Gastroesophageal sphincter (tissue), 4 donors: Measurements from ENCODE around the gene FAM72A. TPM values are rescaled to one million over a fixed set of nuclear protein-coding genes. Genes with fewer than 3 reads are reported as not detected.
"Not testable (repeated sequence)": the region's sequence is repeated elsewhere in the genome, so short reads cannot be mapped to it uniquely, and the experiment has no call there.

Experiments
- ATAC-seq: fragments of 150-250 bp; one replicate; pipeline ENCODE4 v1.9.1; 2016; ENCODE audit warnings: mild to moderate bottlenecking, moderate library complexity
- H3K27ac ChIP-seq, 4 donors: fragments of 200-600 bp; sonication (generic) in 3 of 4; 1 replicate in 3 of 4; 2 replicates in 1 of 4; pipeline ENCODE4 v1.5.1; 2016 to 2019
- H3K27me3 ChIP-seq: fragments of 200-600 bp; sonication (generic); one replicate; pipeline ENCODE4 v1.5.1; 2019
- H3K36me3 ChIP-seq, 2 donors: fragments of 200-600 bp; sonication (generic); one replicate each; pipeline ENCODE4 v1.5.1; 2019; ENCODE audit warnings: control low read depth in 1 of 2
- H3K4me1 ChIP-seq, 3 donors: fragments of 200-600 bp; sonication (generic); 1 replicate in 2 of 3; 2 replicates in 1 of 3; pipeline ENCODE4 v1.5.1; 2016 to 2019; ENCODE audit warnings: control low read depth in 2 of 3
- H3K4me3 ChIP-seq, 2 donors: fragments of 200-600 bp; sonication (generic); one replicate each; pipeline ENCODE4 v1.5.1; 2019; ENCODE audit warnings: mild to moderate bottlenecking in 1 of 2, moderate library complexity in 1 of 2
- H3K9me3 ChIP-seq, 3 donors: fragments of 200-600 bp; sonication (generic); one replicate each; pipeline ENCODE4 v1.5.1; 2017 to 2019; ENCODE audit warnings: control low read depth in 2 of 3
- POLR2AphosphoS5 ChIP-seq: sonication (generic); formaldehyde crosslinking; IDR thresholded peaks from one replicate; pipeline ENCODE4 v1.6.1; 2017; ENCODE audit warnings: antibody characterized with exemption
- WGBS, 2 donors: methylation state at CpG; one replicate each; pipeline ENCODE4 v1.1.5; 2018; ENCODE audit warnings: low coverage in 1 of 2; 5-methylcytosine and 5-hydroxymethylcytosine counted together
- total RNA-seq, 4 donors: library from RNA; depleted of rRNA; stranded (reverse); fragments of >200 nt; gene quantifications; one replicate each; pipeline ENCODE4 v1.1.0, GENCODE V29; 2016

The FAM72A gene
- 1 to 10 TPM; 1.1 to 3.1 (median 2.6) TPM for total RNA-seq

- H3K36me3 ChIP-seq, H3K4me1 ChIP-seq, H3K27me3 ChIP-seq, H3K9me3 ChIP-seq: not testable (repeated sequence)
- Histone ChIP-seq H3K4me3 (peak within 1 kb of the TSS; percentile 59 to 71), H3K27ac (peak within 1 kb of the TSS; percentile 87 to 91 (median 89))
- peak; percentile 91 for ATAC-seq
- TF ChIP-seq POLR2AphosphoS5 = peak; percentile 7
- WGBS, 2 donors = 0% methylated on average over 10 of the region's 36 CpGs; no CpG with 5 or more reads in 1 of the 2 donors
Observed at GRCh38 chr1:206202789-206203363, at the start of gene FAM72A. TSS of gene FAM72A (minus strand) at chr1:206202839. CDS start at chr1:206202025, 814 bp downstream.

- H3K36me3 ChIP-seq, H3K27ac ChIP-seq, H3K9me3 ChIP-seq, ATAC-seq, H3K4me3 ChIP-seq, H3K4me1 ChIP-seq, H3K27me3 ChIP-seq: not testable (repeated sequence)
- 80% methylated on average over 1 of the region's 3 CpGs; no CpG with 5 or more reads in 1 of the 2 donors for WGBS, 2 donors
Observed at GRCh38 chr1:206250953-206251681, 48.5 kb upstream of the FAM72A start.

- not testable (repeated sequence) for H3K9me3 ChIP-seq, H3K4me3 ChIP-seq, H3K36me3 ChIP-seq, H3K4me1 ChIP-seq, H3K27me3 ChIP-seq, ATAC-seq, H3K27ac ChIP-seq
- no CpG with 5 or more reads among the region's 10 CpGs for WGBS, 2 donors
Observed at GRCh38 chr1:206246129-206246886, 43.7 kb upstream of the FAM72A start.

- not testable (repeated sequence) for H3K4me1 ChIP-seq, H3K36me3 ChIP-seq, H3K27ac ChIP-seq, H3K4me3 ChIP-seq, H3K9me3 ChIP-seq, ATAC-seq, H3K27me3 ChIP-seq
- 83% methylated on average over 1 of the region's 3 CpGs; no CpG with 5 or more reads in 1 of the 2 donors for WGBS, 2 donors
Observed at GRCh38 chr1:206245479-206245878, 42.8 kb upstream of the FAM72A start.

- H3K4me1 ChIP-seq, H3K4me3 ChIP-seq, H3K27me3 ChIP-seq, H3K27ac ChIP-seq, H3K9me3 ChIP-seq, H3K36me3 ChIP-seq: not testable (repeated sequence)
- peak; percentile 50 for ATAC-seq
- WGBS, 2 donors = 33% methylated on average over 1 of the region's 3 CpGs; no CpG with 5 or more reads in 1 of the 2 donors
Observed at GRCh38 chr1:206243335-206243734, 40.7 kb upstream of the FAM72A start.

GRCh38 chr1:206240288-206240687, 37.6 kb upstream of the FAM72A start:
- ATAC-seq = peak; percentile 19
- 65% methylated on average over 4 of the region's 4 CpGs; no CpG with 5 or more reads in 1 of the 2 donors for WGBS, 2 donors
- H3K9me3 ChIP-seq, H3K4me1 ChIP-seq, H3K4me3 ChIP-seq, H3K27me3 ChIP-seq, H3K36me3 ChIP-seq, H3K27ac ChIP-seq: not testable (repeated sequence)

GRCh38 chr1:206235190-206235589, 32.6 kb upstream of the FAM72A start:
- no CpG with 5 or more reads among the region's 2 CpGs for WGBS, 2 donors
- H3K36me3 ChIP-seq, H3K4me1 ChIP-seq, ATAC-seq, H3K27me3 ChIP-seq, H3K27ac ChIP-seq, H3K9me3 ChIP-seq, H3K4me3 ChIP-seq: not testable (repeated sequence)

GRCh38 chr1:206234189-206234916, 31.7 kb upstream of the FAM72A start:
- not testable (repeated sequence) for H3K27me3 ChIP-seq, H3K36me3 ChIP-seq, H3K4me1 ChIP-seq, H3K4me3 ChIP-seq, H3K27ac ChIP-seq, H3K9me3 ChIP-seq, ATAC-seq
- no CpG with 5 or more reads among the region's 3 CpGs for WGBS, 2 donors

- H3K36me3 ChIP-seq, ATAC-seq, H3K4me1 ChIP-seq, H3K9me3 ChIP-seq, H3K4me3 ChIP-seq, H3K27me3 ChIP-seq, H3K27ac ChIP-seq: not testable (repeated sequence)
- 53% methylated on average over 2 of the region's 5 CpGs; no CpG with 5 or more reads in 1 of the 2 donors for WGBS, 2 donors
Observed at GRCh38 chr1:206232970-206233645, 30.5 kb upstream of the FAM72A start.

GRCh38 chr1:206231989-206232388, 29.4 kb upstream of the FAM72A start:
- not testable (repeated sequence) for H3K4me1 ChIP-seq, H3K9me3 ChIP-seq, ATAC-seq, H3K27me3 ChIP-seq, H3K4me3 ChIP-seq, H3K27ac ChIP-seq, H3K36me3 ChIP-seq
- WGBS, 2 donors = no CpG with 5 or more reads among the region's 9 CpGs

GRCh38 chr1:206229286-206229685, 26.6 kb upstream of the FAM72A start:
- not testable (repeated sequence) for H3K4me3 ChIP-seq, H3K9me3 ChIP-seq, H3K36me3 ChIP-seq, ATAC-seq, H3K27ac ChIP-seq, H3K4me1 ChIP-seq, H3K27me3 ChIP-seq
- 60% methylated on average over 1 of the region's 2 CpGs; no CpG with 5 or more reads in 1 of the 2 donors for WGBS, 2 donors

GRCh38 chr1:206226886-206227285, 24.2 kb upstream of the FAM72A start:
- ATAC-seq, H3K27me3 ChIP-seq, H3K4me1 ChIP-seq, H3K36me3 ChIP-seq, H3K27ac ChIP-seq, H3K9me3 ChIP-seq, H3K4me3 ChIP-seq: not testable (repeated sequence)
- 85% methylated on average over 3 of the region's 5 CpGs; no CpG with 5 or more reads in 1 of the 2 donors for WGBS, 2 donors
